Putamen (tissue), 1 donor: ENCODE measurements around the gene MYRIP.
"Not testable (repeated sequence)": the region's sequence is repeated elsewhere in the genome, so short reads cannot be mapped to it uniquely, and the experiment has no call there.

Experiments
- DNase-seq: peaks from one replicate; pipeline ENCODE4 v3.0.0-alpha.2; 2016; ENCODE audit warnings: low spot score

Gene MYRIP

DNA sequence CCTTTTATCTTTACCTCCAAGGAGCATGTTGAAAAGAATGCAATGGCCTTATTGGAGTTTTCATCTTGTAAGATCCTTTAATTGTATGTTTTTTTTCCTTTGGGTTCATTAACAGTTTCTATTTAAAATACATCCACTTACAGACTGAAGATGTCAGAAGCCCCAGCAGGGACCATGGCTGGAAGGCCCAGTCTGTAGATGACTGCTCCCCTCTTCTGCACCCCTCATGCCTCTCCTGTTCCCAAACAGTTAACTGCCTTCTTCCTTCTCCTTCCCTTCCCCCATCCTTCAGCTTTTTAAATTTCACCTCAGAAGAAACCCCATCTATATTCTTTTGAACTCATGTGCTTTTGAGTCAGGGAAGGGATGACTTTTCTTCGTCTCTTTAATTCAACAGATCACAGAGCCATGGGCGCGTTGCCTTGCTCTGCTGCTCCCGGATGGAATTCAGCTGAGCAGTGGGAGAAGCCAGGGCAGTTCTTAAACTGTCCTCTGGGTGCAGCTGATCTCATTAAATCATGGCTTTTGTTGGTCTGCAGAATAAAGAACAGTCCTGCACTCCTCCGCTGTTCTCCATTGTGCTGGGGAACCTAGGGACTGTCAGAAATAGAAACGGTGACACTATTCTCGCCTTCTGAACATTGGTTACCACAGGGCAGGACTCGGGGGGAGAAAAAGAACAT, 428.6 kb downstream of the MYRIP start:
- DNase-seq = peak; percentile 23

DNA sequence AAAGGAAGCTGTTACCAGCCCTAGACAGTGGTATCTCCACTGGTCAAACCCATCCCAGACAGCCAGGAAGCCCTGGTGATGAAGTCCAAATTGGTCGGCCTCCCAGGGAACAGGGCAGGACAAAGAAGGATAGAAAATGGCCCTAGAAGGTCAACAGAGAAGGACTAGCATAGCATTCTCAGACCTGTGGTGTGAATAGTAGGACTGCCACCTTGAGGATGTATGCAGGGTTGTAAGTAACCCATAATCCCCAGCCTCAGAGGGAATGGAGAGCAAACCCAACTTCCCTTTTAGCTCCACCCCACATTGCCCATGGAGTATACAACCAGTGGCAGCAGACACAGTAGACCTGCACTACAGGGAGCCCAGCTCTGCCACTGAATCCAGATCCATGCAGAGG, 431.5 kb downstream of the MYRIP start:
- no peak for DNase-seq

- no peak for DNase-seq
Measured at GRCh38 chr3:40242216-40242615, 432.8 kb downstream of the MYRIP start.

DNA sequence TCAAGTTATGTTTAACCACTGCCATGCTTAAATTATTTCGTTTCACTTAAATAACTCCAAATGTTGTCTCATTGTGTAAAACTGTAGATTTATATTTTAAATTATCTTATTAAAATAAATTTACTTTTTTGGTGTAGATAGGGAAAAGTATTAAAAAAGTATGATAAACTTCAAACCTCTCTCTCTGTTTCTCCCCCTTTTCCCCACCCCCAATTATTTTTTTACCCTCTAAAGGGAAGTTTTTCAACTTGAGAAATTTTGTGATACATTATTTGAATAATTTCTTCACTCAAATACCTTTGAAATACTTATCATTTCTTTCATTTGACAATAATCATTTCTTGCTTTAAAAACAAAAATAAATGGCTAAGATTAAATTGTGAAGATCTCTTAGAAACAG, 433.2 kb downstream of the MYRIP start:
- no peak for DNase-seq

- peak; percentile 81 for DNase-seq
Measured at GRCh38 chr3:40243056-40243455, 433.6 kb downstream of the MYRIP start.

DNA sequence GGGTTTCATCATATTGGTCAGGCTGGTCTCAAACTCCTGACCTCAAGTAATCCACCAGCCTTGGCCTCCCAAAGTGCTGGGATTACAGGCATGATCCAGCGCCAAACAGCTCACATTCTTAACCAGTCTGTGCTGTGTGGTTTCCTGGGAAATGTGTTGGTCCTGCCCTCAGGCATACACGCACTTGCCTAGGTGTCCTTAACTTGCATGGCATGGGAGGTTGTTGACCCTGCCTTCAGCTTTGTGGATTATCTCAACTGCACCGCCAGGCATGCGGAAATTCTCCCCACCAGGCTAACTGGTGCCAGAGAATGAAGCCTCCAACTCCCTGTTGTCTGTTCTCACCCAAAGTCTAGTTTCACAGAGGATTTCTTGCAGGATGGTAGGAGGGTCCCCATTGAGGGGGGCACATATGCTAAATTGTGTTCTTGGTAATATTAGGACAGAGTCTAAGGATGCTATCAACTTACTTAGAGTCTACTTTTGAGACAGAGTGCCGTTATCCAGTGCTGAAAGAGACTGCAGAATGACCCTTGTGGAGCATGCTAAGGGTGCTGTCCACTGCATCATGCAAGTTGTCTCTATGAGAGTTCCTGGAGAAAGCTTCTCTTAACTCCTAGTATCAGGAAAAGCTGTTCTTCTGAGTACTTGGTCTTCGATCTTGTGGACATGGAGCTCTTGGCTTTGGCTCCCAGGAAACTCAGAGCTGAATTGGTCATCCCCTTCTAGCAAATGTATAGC, 438.5 kb downstream of the MYRIP start:
- DNase-seq = no peak

- DNase-seq = no peak
Measured at GRCh38 chr3:40248591-40248990, 439.2 kb downstream of the MYRIP start.

DNA sequence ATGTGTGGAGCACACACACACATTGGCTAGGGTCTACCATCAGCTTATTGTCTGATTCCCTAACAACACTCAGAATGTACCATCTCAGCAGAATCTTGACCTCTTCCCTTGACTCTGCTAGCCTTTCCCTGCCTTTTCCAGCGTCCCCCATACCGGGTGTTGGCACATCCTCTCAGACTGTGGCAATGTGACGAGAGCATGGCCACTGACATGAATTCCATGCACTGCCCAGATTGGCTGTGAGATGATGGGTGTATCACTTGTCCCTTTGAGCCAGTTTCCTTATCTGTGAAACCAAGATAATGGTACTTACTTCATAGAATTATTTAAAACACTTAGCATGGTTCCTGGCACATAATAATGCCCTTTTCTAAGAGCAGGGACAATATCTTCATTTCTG, 439.8 kb downstream of the MYRIP start:
- no peak for DNase-seq

DNA sequence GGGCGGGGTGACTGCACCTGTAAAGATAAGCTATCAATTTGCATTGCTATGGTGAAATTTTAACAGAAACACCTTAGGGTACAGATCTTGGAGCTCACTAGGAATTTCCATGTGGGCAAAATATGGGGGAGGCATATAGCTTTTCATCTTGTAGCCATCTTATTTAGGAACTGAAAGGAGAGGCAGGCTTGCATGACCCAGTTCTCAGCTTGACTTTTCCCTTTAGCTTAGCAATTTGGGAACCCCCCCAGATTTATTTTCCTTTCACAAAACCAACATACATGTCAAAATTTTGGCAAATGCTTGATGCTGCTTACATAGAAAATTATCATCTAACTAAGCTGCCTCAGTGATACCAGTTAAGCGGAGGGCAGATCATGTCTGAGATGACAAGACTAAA, 445.1 kb downstream of the MYRIP start:
- DNase-seq = no peak

- no peak for DNase-seq
Measured at GRCh38 chr3:40254891-40255290, 445.5 kb downstream of the MYRIP start.

- no peak for DNase-seq
Measured at GRCh38 chr3:40255532-40255931, 446.1 kb downstream of the MYRIP start.

DNA sequence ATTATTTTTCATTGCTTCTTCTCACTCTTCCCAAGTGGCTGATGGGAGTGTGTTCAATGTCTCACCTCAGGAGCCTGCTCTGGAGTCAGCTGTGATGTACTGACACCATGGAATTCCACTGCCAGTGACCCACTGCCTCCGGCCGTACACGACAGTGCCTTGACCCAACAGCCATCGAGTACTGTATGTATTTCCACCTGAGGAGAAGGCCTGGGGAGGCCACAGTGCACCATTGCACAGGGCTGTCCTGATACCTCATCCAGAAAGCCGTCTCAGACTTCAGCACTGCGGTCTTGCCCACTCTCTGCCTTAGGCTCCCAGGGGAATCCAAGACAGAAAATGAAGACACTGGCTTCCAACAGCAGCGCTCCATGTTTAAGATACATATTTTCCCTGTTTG, 448.7 kb downstream of the MYRIP start:
- DNase-seq = no peak

DNA sequence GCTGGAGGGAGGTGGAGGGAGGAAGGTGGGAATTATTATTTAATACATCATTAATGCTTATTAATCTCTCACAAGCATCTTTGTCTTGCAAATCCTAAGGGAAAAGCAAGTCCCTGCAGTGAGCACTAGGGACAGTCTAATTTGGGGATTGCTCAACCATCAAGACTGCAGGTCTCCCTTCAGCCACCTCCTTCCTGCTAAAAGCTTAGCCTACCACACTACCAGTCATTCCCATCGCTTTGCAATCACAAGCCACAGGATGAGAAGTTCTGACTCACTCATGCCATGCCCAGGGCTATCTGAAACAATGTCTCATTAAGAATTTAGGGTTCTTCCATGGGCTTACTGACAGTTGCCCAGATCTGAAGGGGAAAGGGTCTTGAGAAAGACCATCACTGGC, 449.1 kb downstream of the MYRIP start:
- no peak for DNase-seq

- DNase-seq = no peak
Measured at GRCh38 chr3:40262331-40262730, 452.9 kb downstream of the MYRIP start.

GRCh38 chr3:40264451-40264850, 455.0 kb downstream of the MYRIP start:
- DNase-seq = no peak

DNA sequence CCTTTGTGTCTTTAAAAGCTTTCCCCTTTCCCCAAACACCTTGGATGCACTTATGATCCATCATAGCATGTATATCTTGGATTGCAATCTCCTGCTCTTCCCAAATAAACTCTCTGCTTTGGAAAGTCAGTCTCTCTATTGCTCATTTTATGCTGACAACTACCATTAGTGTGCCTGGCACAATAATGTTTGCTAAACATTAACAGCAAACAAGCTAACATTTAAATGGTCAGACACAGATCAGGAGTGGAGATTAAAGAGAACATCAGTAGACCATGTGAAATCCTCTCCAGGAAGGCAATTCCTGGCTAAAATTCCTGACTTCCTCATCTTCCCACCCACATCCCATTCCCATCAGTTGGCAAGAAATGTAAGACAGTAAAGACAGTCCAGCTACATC, 455.8 kb downstream of the MYRIP start:
- DNase-seq = no peak

GRCh38 chr3:40267937-40268724, 458.7 kb downstream of the MYRIP start:
- no peak for DNase-seq

GRCh38 chr3:40268802-40269524, 459.6 kb downstream of the MYRIP start:
- DNase-seq = peak; percentile 50

- no peak for DNase-seq
Measured at GRCh38 chr3:40278791-40279190, 469.4 kb downstream of the MYRIP start.

DNA sequence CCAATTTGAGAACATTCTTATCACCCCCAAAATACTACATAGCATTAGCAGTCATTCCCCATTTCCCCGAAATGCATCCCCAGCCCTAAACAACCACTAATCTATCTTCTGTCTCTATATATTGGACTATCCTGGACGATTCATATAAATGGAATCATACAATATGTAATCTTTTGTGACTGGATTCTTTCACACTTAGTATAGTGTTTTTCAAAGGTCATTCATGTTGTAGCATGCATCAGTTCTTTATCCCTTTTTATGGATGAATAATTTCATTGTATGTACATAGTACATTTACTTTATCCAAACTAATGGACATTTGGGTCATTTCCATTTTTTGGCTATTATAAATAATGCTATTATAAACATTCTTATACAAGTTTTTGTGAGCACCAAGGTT, 472.6 kb downstream of the MYRIP start:
- DNase-seq = no peak

- DNase-seq = not testable (repeated sequence)
Measured at GRCh38 chr3:40283057-40283456, 473.6 kb downstream of the MYRIP start.

GRCh38 chr3:40287248-40287647, 477.8 kb downstream of the MYRIP start:
- no peak for DNase-seq
